HepG2 (cell line): Measurements from ENCODE around the gene PIGC. TPM values are rescaled to one million over a fixed set of nuclear protein-coding genes. Genes with fewer than 3 reads are reported as not detected.
A peak's percentile ranks its signal among the peaks of the same experiment; 100 is the strongest.

Source experiments
- ELF1 ChIP-seq: sonication (generic); formaldehyde crosslinking; IDR thresholded peaks from 2 replicates; pipeline ENCODE4 v1.4.0; 2020; ENCODE audit warnings: missing genetic modification reagents
- FLYWCH1 ChIP-seq: sonication (generic); formaldehyde crosslinking; IDR thresholded peaks from 2 replicates; pipeline ENCODE4 v1.8.1; 2023; ENCODE audit warnings: mild to moderate bottlenecking, missing genetic modification reagents
- FOXK2 ChIP-seq: fragments of 450-650 bp; IDR thresholded peaks from 2 replicates; pipeline ENCODE4 v1.6.1; 2016
- GATAD1 ChIP-seq: IDR thresholded peaks from 2 replicates; pipeline ENCODE4 v1.6.1; 2016; ENCODE audit warnings: missing genetic modification reagents, missing compliant biosample characterization
- HNF4G ChIP-seq, 2 experiments: sonication (generic) in 1 of 2; formaldehyde crosslinking in 1 of 2; IDR thresholded peaks; 2 replicates each; pipeline versions ENCODE4 v1.4.0 to v1.6.1; 2011 to 2020; ENCODE audit warnings: borderline replicate concordance in 2 of 2, low read depth in 2 of 2, mild to moderate bottlenecking in 2 of 2, low read length in 1 of 2, missing genetic modification reagents in 1 of 2, moderate library complexity in 1 of 2
- IRF2 ChIP-seq: IDR thresholded peaks from 2 replicates; pipeline ENCODE4 v1.6.1; 2018; ENCODE audit warnings: missing genetic modification reagents, missing compliant biosample characterization
- MAFK ChIP-seq, 2 experiments: IDR thresholded peaks in 1 of 2; conservative IDR thresholded peaks in 1 of 2; 2 replicates each; pipeline ENCODE4 v1.6.1; 2011; ENCODE audit warnings: improper control_type of control experiment in 2 of 2, low read length in 2 of 2
- MAZ ChIP-seq, 2 experiments: sonication (generic) in 1 of 2; formaldehyde crosslinking in 1 of 2; IDR thresholded peaks; 2 replicates each; pipeline versions ENCODE4 v1.5.0 to v1.6.1; 2012 to 2020; ENCODE audit warnings: low read depth in 2 of 2, mild to moderate bottlenecking in 2 of 2, borderline replicate concordance in 1 of 2, improper control_type of control experiment in 1 of 2, low read length in 1 of 2, missing genetic modification reagents in 1 of 2, moderate library complexity in 1 of 2
- NCOA2 ChIP-seq: sonication (generic); formaldehyde crosslinking; IDR thresholded peaks from 2 replicates; pipeline ENCODE4 v1.8.0; 2022; ENCODE audit warnings: inconsistent platforms
- NFE2L2 ChIP-seq: fragments of 150-350 bp; IDR thresholded peaks from 2 replicates; pipeline ENCODE4 v1.6.1; 2014; ENCODE audit warnings: low read length
- NFIC ChIP-seq: IDR thresholded peaks from 2 replicates; pipeline ENCODE4 v1.6.1; 2012; ENCODE audit warnings: mild to moderate bottlenecking, low read length, inconsistent platforms
- NFKBIZ ChIP-seq: IDR thresholded peaks from 2 replicates; pipeline ENCODE4 v1.6.1; 2018; ENCODE audit warnings: missing genetic modification reagents, missing compliant biosample characterization
- PITX1 ChIP-seq: sonication (generic); formaldehyde crosslinking; IDR thresholded peaks from 2 replicates; pipeline ENCODE4 v1.5.1; 2020; ENCODE audit warnings: mild to moderate bottlenecking, missing genetic modification reagents
- SKI ChIP-seq: fragments of 450-650 bp; IDR thresholded peaks from one replicate; pipeline ENCODE4 v1.6.1; 2018; ENCODE audit warnings: mild to moderate bottlenecking; ENCODE audit not compliant: partially characterized antibody
- TCF12 ChIP-seq, 2 experiments: fragments of 450-650 bp in 1 of 2; sonication (generic) in 1 of 2; formaldehyde crosslinking in 1 of 2; IDR thresholded peaks; 2 replicates each; pipeline versions ENCODE4 v1.6.1 to v1.8.0; 2017 to 2022; ENCODE audit warnings: antibody characterized with exemption in 1 of 2, mild to moderate bottlenecking in 1 of 2, missing genetic modification reagents in 1 of 2, moderate library complexity in 1 of 2
- TMF1 ChIP-seq: sonication (generic); formaldehyde crosslinking; IDR thresholded peaks from 2 replicates; pipeline ENCODE4 v1.8.1; 2022; ENCODE audit warnings: low read depth, missing genetic modification reagents
- ZNF101 ChIP-seq: sonication (generic); formaldehyde crosslinking; IDR thresholded peaks from 2 replicates; pipeline ENCODE4 v1.4.0; 2020; ENCODE audit warnings: mild to moderate bottlenecking, low read depth, missing genetic modification reagents, borderline replicate concordance
- ZNF264 ChIP-seq: sonication (generic); formaldehyde crosslinking; IDR thresholded peaks from 2 replicates; pipeline ENCODE4 v1.4.0; 2020; ENCODE audit warnings: missing genetic modification reagents
- ZNF3 ChIP-seq: IDR thresholded peaks from 2 replicates; pipeline ENCODE4 v1.7.0; 2017; ENCODE audit warnings: inconsistent platforms
- ZNF331 ChIP-seq: sonication (generic); formaldehyde crosslinking; IDR thresholded peaks from 2 replicates; pipeline ENCODE4 v1.4.0; 2020; ENCODE audit warnings: missing genetic modification reagents
- polyA plus RNA-seq, 8 experiments: library from polyadenylated mRNA; depleted of rRNA in 3 of 8; stranded (reverse) in 7 of 8; unstranded in 1 of 8; fragments of >200 nt; fragmentation: Illumina TruSeq in 4 of 8; extraction: Trizol in 4 of 8; gene quantifications; 2 replicates each; pipeline versions ENCODE4 v1.2.1 to v1.2.3, GENCODE V29; 2011 to 2016; ENCODE audit warnings: low read depth in 4 of 8, missing spikeins in 1 of 8, mixed read lengths in 1 of 8; ENCODE audit not compliant: insufficient read depth in 1 of 8
- total RNA-seq, 5 experiments: library from RNA; depleted of rRNA; stranded (reverse); fragments of >200 nt; fragmentation: Illumina TruSeq; extraction: Trizol; gene quantifications; 2 replicates each; pipeline ENCODE4 v1.2.3, GENCODE V29; 2016; ENCODE audit warnings: low read depth in 1 of 5
- TF ChIP-seq, protein P1 (sequence below): sonication (generic); formaldehyde crosslinking; IDR thresholded peaks from 2 replicates; pipeline ENCODE4 v1.9.0; 2022; ENCODE audit warnings: low read depth, missing genetic modification reagents
- TF ChIP-seq, protein P2 (sequence below): sonication (generic); formaldehyde crosslinking; IDR thresholded peaks from 2 replicates; pipeline ENCODE4 v1.8.0; 2022; ENCODE audit warnings: missing genetic modification reagents, mild to moderate bottlenecking, moderate library complexity, borderline replicate concordance
- TF ChIP-seq, protein P3 (sequence below), 2 experiments: sonication (generic) in 1 of 2; formaldehyde crosslinking in 1 of 2; IDR thresholded peaks; 2 replicates each; pipeline versions ENCODE4 v1.4.0 to v1.6.1; 2018 to 2020; ENCODE audit warnings: missing genetic modification reagents in 2 of 2, borderline replicate concordance in 1 of 2, low read depth in 1 of 2, mild to moderate bottlenecking in 1 of 2, missing biosample characterization in 1 of 2

Gene PIGC
- total and polyA plus RNA-seq, 2 of the 13 experiments (the other 11 are each of a cell fraction or from before 2014, with no cell fraction given) = 26.7 to 29.5 TPM

DNA sequence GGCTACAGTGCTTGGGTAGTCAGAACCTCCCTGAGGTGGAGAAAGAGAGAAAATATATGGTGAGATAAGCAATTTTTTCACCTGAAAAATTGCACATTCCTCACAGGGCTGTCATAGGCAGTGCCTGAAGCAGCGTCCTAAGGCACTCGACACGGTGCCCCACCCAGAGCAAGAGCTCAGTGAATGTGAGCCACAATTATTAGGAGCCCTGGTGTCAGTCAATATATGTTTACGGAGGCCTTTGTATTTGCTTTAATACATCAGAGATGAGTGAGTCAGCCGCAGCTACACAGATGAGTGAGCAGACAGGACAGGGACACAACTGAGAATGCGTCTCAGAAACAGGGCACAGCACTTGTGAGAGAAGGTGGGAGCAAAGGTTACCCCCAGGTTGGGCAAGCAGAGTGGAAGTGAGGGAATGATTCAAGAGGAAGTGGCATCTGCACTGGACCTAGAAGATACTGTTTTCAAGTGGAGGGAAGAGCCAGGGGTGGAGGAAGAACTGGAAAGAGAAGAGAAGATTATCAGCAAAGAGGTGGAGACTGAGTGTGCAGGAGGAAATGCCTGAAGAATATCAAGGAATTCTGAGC is 5.2 kb upstream of the PIGC start (continued):
- TF ChIP-seq, protein P1, sequence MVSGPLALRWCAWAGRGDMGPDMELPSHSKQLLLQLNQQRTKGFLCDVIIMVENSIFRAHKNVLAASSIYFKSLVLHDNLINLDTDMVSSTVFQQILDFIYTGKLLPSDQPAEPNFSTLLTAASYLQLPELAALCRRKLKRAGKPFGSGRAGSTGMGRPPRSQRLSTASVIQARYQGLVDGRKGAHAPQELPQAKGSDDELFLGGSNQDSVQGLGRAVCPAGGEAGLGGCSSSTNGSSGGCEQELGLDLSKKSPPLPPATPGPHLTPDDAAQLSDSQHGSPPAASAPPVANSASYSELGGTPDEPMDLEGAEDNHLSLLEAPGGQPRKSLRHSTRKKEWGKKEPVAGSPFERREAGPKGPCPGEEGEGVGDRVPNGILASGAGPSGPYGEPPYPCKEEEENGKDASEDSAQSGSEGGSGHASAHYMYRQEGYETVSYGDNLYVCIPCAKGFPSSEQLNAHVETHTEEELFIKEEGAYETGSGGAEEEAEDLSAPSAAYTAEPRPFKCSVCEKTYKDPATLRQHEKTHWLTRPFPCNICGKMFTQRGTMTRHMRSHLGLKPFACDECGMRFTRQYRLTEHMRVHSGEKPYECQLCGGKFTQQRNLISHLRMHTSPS = no peak
- TF ChIP-seq ZNF264 (CRISPR knock-in tag) (0 out of 2 replicates have a peak, but pooled peaks have one; percentile 7), NFIC (no peak; the same call in 1 of the 2 replicates), ZNF101 (peak; percentile 59; the same call in 1 of the 2 replicates), ZNF3 (CRISPR knock-in tag) (peak; percentile 38; the same call in 1 of the 2 replicates), PITX1 (CRISPR knock-in tag) (no peak), MAZ (IDR thresholded peaks at IDR 0.05; ENCODE audit: borderline replicate concordance, low read depth, low read length) (no peak), MAZ (CRISPR knock-in tag; IDR thresholded peaks at IDR 0.05; ENCODE audit: low read depth) (peak; percentile 11; the same call in 1 of the 2 replicates), FOXK2 (peak; percentile 55; the same call in 1 of the 2 replicates), MAFK (conservative IDR thresholded peaks at IDR 0.05 in 1 of 2, IDR thresholded peaks at IDR 0.05 in 1 of 2; ENCODE audit: low read length in 2 of 2) (peak; percentile 75 to 80), FLYWCH1 (CRISPR knock-in tag) (no peak), GATAD1 (peak; percentile 47; the same call in 1 of the 2 replicates), IRF2 (CRISPR knock-in tag) (peak; percentile 53; the same call in 1 of the 2 replicates), ELF1 (CRISPR knock-in tag) (0 out of 2 replicates have a peak, but pooled peaks have one; percentile 12), TMF1 (no peak), ZNF331 (CRISPR knock-in tag) (0 out of 2 replicates have a peak, but pooled peaks have one; percentile 31), NFE2L2 (0 out of 2 replicates have a peak, but pooled peaks have one; percentile 4), HNF4G (IDR thresholded peaks at IDR 0.05; ENCODE audit: borderline replicate concordance, low read depth, low read length) (peak; percentile 58; the same call in 1 of the 2 replicates), HNF4G (CRISPR knock-in tag; IDR thresholded peaks at IDR 0.05; ENCODE audit: borderline replicate concordance, low read depth) (no peak), TCF12 (IDR thresholded peaks at IDR 0.05) (no peak), TCF12 (CRISPR knock-in tag; IDR thresholded peaks at IDR 0.05) (no peak), NCOA2 (CRISPR knock-in tag) (peak; percentile 62), NFKBIZ (CRISPR knock-in tag) (peak; percentile 37; the same call in 1 of the 2 replicates), SKI (peak; percentile 41)
- TF ChIP-seq, protein P2, sequence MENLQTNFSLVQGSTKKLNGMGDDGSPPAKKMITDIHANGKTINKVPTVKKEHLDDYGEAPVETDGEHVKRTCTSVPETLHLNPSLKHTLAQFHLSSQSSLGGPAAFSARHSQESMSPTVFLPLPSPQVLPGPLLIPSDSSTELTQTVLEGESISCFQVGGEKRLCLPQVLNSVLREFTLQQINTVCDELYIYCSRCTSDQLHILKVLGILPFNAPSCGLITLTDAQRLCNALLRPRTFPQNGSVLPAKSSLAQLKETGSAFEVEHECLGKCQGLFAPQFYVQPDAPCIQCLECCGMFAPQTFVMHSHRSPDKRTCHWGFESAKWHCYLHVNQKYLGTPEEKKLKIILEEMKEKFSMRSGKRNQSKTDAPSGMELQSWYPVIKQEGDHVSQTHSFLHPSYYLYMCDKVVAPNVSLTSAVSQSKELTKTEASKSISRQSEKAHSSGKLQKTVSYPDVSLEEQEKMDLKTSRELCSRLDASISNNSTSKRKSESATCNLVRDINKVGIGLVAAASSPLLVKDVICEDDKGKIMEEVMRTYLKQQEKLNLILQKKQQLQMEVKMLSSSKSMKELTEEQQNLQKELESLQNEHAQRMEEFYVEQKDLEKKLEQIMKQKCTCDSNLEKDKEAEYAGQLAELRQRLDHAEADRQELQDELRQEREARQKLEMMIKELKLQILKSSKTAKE = peak; percentile 15; the same call in 1 of the 2 replicates
- TF ChIP-seq, protein P3, sequence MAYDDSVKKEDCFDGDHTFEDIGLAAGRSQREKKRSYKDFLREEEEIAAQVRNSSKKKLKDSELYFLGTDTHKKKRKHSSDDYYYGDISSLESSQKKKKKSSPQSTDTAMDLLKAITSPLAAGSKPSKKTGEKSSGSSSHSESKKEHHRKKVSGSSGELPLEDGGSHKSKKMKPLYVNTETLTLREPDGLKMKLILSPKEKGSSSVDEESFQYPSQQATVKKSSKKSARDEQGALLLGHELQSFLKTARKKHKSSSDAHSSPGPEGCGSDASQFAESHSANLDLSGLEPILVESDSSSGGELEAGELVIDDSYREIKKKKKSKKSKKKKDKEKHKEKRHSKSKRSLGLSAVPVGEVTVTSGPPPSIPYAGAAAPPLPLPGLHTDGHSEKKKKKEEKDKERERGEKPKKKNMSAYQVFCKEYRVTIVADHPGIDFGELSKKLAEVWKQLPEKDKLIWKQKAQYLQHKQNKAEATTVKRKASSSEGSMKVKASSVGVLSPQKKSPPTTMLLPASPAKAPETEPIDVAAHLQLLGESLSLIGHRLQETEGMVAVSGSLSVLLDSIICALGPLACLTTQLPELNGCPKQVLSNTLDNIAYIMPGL (CRISPR knock-in tag; IDR thresholded peaks at IDR 0.05; ENCODE audit: borderline replicate concordance in 1 of 2, low read depth in 1 of 2) = peak in 1 of 2 experiments; percentile 51; a peak in 1 of 4 replicates
